ENCODE data around the gene ABCA7. TPM values are rescaled to one million over a fixed set of nuclear protein-coding genes. Genes with fewer than 3 reads are reported as not detected.

The ABCA7 gene
- total RNA-seq, 2 donors from 2014 or later: 6.0 to 7.0 TPM

DNA sequence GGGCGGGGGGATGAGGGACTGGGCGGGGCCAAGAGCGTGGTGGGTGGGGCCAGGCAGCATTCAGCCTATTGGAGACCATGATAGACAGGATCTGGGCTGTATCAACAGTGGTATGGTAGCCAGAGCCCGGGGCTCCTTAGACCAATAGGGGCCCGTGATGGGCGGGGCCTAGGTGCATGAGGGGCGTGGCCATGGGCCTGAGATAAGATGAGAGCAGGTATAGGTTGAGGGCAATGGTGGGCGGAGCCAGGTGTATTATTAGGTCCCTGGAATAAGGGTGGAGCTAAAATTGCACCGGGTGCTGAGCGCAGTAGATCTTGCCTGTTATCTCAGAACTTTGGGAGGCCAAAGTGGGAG lies 5.3 kb downstream of the ABCA7 start:
- Histone ChIP-seq H3K4me1 (ENCODE audit: control insufficient read depth in 1 of 2, low read depth in 2 of 2) (peaks cover 5 to 17% of the 10 kb centered on the region in 2 donors), H3K36me3 (no peaks in the 10 kb centered on the region), H3K27ac (no peak overlapping the region), H3K4me3 (no peak overlapping the region), H3K27me3 (replicated peaks; ENCODE audit: insufficient read depth) (no peaks in the 10 kb centered on the region), H3K9me3 (no peaks in the 10 kb centered on the region)
- ATAC-seq (ENCODE audit: insufficient number of reproducible peaks, low FRiP score, low read depth): no peak
- DNase-seq (ENCODE audit: low spot score): no peak
- TF ChIP-seq, protein P1, sequence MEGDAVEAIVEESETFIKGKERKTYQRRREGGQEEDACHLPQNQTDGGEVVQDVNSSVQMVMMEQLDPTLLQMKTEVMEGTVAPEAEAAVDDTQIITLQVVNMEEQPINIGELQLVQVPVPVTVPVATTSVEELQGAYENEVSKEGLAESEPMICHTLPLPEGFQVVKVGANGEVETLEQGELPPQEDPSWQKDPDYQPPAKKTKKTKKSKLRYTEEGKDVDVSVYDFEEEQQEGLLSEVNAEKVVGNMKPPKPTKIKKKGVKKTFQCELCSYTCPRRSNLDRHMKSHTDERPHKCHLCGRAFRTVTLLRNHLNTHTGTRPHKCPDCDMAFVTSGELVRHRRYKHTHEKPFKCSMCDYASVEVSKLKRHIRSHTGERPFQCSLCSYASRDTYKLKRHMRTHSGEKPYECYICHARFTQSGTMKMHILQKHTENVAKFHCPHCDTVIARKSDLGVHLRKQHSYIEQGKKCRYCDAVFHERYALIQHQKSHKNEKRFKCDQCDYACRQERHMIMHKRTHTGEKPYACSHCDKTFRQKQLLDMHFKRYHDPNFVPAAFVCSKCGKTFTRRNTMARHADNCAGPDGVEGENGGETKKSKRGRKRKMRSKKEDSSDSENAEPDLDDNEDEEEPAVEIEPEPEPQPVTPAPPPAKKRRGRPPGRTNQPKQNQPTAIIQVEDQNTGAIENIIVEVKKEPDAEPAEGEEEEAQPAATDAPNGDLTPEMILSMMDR (IDR thresholded peaks at IDR 0.05): no peak

DNA sequence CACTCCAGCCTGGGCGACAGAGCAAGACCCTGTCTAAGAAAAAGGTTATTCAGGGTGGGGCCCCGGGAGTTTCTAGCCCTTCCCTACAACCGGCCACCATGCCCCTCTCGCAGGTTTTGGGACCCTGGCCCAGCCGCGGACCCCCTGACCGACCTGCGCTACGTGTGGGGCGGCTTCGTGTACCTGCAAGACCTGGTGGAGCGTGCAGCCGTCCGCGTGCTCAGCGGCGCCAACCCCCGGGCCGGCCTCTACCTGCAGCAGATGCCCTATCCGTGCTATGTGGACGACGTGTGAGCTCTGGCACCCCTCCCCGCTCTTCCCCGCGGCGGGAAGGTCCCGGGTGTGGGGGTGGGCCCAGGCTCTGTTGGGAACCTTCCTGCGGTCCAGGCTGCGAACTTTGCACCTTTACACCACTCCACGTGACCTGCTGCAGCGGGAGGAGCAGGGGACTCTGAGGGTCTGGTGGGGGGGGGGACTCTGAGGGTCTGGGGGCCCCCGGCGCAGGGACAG lies 6.3 kb downstream of the ABCA7 start:
- Histone ChIP-seq H3K27ac (no peak overlapping the region), H3K27me3 (replicated peaks; ENCODE audit: insufficient read depth) (no peaks in the 10 kb centered on the region), H3K9me3 (no peaks in the 10 kb centered on the region), H3K4me1 (ENCODE audit: control insufficient read depth in 1 of 2, low read depth in 2 of 2) (peaks cover 0 to 8% of the 10 kb centered on the region in 2 donors), H3K4me3 (no peak overlapping the region), H3K36me3 (no peaks in the 10 kb centered on the region)
- DNase-seq (ENCODE audit: low spot score) (no peak), ATAC-seq (ENCODE audit: insufficient number of reproducible peaks, low FRiP score, low read depth) (no peak)
- TF ChIP-seq, protein P1 (IDR thresholded peaks at IDR 0.05): no peak

GRCh38 chr19:1046836-1047695 lies 7.2 kb downstream of the ABCA7 start:
- H3K27me3 ChIP-seq (replicated peaks; ENCODE audit: insufficient read depth): no peaks in the 10 kb centered on the region
- ATAC-seq (ENCODE audit: insufficient number of reproducible peaks, low FRiP score, low read depth) (no peak), DNase-seq (ENCODE audit: low spot score) (no peak)
- H3K36me3 ChIP-seq: no peaks in the 10 kb centered on the region
- H3K27ac ChIP-seq: no peak overlapping the region
- no peaks in the 10 kb centered on the region for H3K4me1 ChIP-seq (ENCODE audit: control insufficient read depth in 1 of 2, low read depth in 2 of 2)
- TF ChIP-seq, protein P1 (IDR thresholded peaks at IDR 0.05): no peak
- H3K9me3 ChIP-seq: no peaks in the 10 kb centered on the region
- no peak overlapping the region for H3K4me3 ChIP-seq

- H3K27me3 ChIP-seq (replicated peaks; ENCODE audit: insufficient read depth): no peaks in the 10 kb centered on the region
- TF ChIP-seq, protein P1 (IDR thresholded peaks at IDR 0.05): no peak
Observed at GRCh38 chr19:1047696-1048147, 7.8 kb downstream of the ABCA7 start.

DNA sequence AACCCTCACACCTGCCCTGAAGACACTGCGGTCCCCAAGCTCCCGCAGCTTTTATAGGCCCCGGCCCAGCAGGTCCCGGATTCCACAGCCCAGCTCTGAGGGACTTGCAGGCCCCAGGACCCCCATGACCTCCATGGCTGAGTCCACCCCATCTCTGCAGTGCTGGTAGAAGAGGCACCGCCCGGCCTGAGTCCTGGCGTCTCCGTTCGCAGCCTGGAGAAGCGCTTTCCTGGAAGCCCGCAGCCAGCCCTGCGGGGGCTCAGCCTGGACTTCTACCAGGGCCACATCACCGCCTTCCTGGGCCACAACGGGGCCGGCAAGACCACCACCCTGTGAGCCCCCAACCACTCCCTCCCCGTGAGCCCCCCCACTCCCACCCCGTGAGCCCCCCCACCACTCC lies 9.2 kb downstream of the ABCA7 start:
- Histone ChIP-seq H3K27ac (no peak overlapping the region), H3K4me3 (no peak overlapping the region), H3K4me1 (ENCODE audit: control insufficient read depth in 1 of 2, low read depth in 2 of 2) (no peaks in the 10 kb centered on the region), H3K9me3 (no peaks in the 10 kb centered on the region), H3K27me3 (replicated peaks; ENCODE audit: insufficient read depth) (no peaks in the 10 kb centered on the region), H3K36me3 (no peaks in the 10 kb centered on the region)
- TF ChIP-seq, protein P1 (IDR thresholded peaks at IDR 0.05): no peak
- DNase-seq (ENCODE audit: low spot score) (no peak), ATAC-seq (ENCODE audit: insufficient number of reproducible peaks, low FRiP score, low read depth) (no peak)

More at GRCh38 chr19:1047696-1048147, 7.8 kb downstream of the ABCA7 start:
- H3K9me3 ChIP-seq: no peaks in the 10 kb centered on the region
- no peak for DNase-seq (ENCODE audit: low spot score)
- no peaks in the 10 kb centered on the region for H3K36me3 ChIP-seq
- H3K4me3 ChIP-seq: no peak overlapping the region
- H3K27ac ChIP-seq: no peak overlapping the region
- no peak for ATAC-seq (ENCODE audit: insufficient number of reproducible peaks, low FRiP score, low read depth)
- no peaks in the 10 kb centered on the region for H3K4me1 ChIP-seq (ENCODE audit: control insufficient read depth in 1 of 2, low read depth in 2 of 2)
